GM12872 (cell line): ENCODE data around the gene LIMK2.

Experiments used
- CTCF ChIP-seq: IDR thresholded peaks from 3 replicates; pipeline ENCODE4 v1.5.1; 2011; ENCODE audit warnings: low read depth, mild to moderate bottlenecking, low read length, moderate library complexity; ENCODE audit not compliant: insufficient read depth

The LIMK2 gene

DNA sequence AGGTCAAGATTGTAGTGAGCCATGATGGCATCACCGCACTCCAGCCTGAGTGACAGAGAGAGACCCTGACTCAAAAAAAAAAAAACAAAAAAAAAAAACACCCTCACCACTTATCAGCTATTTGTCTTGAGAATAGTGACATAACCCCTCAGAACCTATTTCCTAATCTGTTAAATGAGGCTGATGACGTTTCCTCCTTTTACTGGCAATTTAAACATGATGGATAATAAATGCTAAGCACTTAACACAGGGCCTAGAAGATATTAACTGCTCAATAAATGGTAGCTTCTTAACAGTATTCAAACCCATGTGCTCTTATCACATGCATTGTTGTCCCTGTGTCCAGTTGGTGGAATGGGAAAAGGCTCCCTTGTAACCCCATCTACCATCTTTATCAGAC is 34.6 kb downstream of the LIMK2 start:
- no peak for TF ChIP-seq CTCF

GRCh38 chr22:31247726-31248125 is 35.6 kb downstream of the LIMK2 start:
- TF ChIP-seq CTCF = no peak

DNA sequence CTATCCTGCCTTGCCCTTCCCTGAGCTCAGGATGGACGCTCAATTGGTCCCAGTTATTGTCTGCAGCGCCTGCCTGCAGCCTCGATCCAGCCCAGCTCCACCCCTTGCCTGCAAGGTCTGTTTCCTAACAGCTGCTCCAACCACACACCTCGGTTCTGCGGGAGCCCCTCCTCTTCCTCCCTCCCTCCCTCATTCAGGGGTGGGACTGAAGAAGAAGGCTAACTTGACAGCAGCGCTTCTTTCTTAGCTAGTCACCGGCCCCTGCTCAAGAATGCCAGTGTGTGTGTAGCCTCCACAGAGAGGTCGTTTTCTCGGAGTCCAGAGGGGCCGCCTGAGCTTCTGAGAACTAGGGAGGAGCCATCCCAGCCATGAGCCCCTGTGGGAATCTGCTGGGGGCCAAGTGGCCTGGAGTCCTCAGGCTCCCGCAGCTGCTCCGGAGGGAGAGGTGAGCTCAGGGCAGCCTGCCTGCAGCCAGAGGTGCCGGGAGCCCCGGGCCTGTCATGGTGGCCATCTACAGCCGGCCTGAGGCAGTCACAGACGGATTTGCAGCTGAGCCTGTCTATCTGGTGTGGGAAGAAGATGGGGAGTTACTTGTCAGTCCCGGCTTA is 36.1 kb downstream of the LIMK2 start:
- no peak for TF ChIP-seq CTCF

DNA sequence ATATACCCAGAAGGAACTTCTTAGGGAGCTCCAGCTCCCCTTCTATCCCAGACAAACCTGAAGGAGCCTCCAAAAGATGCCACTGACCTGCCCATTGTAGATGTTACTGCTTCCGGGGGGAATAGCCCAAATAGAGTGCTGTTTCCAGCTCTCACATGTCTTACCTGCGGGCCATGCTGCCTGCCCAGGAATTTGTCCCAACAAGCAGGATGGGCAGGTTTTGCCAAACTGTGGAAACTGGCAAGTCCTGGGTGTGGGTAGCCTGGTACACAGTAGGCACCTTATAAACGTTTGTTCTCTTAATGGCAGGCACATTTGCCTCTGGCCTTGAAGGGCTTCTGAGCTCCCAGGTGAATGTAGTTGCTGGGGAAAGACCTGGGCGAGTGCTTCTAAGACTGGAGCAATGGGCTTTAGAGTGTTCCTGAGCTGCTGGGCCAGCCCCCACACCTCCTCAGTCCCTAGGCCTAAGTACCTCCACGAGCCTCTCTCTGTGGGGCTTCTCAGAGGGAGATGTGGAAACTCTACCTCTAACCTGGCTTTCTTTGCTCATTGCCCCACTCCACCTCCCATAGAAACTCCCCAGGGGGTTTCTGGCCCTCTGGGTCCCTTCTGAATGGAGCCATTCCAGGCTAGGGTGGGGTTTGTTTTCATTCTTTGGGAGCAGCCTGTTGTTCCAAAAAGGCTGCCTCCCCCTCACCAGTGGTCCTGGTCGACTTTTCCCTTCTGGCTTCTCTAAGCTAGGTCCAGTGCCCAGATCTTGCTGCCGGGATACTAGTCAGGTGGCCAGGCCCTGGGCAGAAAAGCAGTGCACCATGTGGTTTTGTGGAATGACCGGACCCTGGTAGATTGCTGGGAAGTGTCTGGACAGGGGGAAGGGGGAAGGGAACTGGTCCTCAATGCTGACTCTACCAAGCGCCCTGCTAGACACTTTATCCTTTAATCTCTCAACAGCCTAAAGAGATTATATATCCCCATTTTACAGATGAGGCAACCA is 37.2 kb downstream of the LIMK2 start:
- TF ChIP-seq CTCF = no peak

DNA sequence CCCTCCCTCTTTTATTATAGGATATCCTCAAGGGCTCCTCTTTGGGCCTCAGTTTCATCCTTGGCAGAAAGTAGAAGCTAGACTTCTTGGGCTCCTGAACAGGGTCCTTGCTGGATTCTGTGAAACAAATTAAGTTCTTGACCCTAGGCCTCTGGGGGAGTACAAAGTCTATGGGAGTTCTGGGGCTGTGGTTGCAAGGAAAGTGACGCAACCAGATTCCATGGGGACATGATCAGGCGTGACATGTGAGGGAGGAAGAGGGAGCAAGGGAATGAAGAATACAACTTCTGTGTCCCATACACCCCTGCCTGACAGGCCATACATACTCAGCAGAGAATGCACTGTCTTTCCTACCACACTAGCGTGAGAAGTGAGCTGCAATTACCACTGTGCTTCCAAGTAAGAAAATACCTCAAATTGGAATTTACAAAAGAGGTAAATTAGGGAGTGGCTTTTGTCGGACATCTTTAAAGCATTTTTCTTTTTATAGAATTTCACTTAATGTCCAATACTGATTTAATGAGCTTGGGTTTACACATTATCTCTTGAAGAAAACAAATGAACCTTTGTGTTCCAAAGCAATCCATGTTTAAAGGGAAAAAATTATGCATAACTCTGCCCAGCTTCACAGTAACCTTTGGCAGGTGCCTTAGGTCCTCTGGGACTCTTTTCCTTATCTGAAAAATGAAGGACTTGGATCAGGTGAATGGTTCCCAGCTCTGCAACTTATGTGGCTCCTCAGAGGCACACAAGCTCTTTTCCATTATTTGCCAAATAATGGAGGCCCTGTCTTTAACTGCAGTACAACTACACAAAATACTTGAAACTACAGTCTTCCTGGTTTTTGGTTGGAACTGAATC is 38.9 kb downstream of the LIMK2 start:
- no peak for TF ChIP-seq CTCF

- no peak for TF ChIP-seq CTCF
These were observed 41.9 kb downstream of the LIMK2 start for GRCh38 chr22:31253949-31254348.

DNA sequence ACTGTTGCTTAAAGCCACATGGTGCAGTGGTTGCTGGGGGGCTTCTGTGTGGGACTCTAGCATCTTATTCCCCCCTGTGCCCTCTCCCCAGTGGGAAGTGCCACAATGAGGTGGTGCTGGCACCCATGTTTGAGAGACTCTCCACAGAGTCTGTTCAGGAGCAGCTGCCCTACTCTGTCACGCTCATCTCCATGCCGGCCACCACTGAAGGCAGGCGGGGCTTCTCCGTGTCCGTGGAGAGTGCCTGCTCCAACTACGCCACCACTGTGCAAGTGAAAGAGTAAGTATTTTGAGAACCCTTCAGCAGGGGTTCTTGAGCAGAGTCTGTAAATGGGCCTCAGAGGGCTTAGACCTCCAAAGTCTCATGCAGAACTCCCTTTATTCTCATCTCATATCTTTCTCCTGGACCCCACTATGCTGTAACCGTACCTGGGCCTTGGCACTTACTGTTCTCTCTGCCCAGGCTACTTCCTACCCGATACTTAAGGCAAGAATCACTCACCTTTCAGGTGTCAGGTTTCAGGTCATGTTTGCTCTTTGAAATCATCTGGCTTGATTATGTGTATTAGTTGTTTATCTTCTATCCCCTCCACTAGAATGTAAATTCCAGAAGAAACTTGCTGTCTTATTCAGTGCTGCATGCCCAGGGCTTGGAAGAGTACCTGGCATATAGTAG is 47.8 kb downstream of the LIMK2 start:
- TF ChIP-seq CTCF = no peak
